Head of caudate nucleus (tissue), 42 donors: ENCODE measurements around the gene FAM163A.

Experiments
- DNase-seq, 42 donors: peaks; one replicate each; pipeline versions ENCODE4 v3.0.0 to v3.0.0-alpha.2; 2020 to 2021; ENCODE audit warnings: mixed read lengths in 7 of 42
- intact Hi-C: fragments of 100-400 bp; cut with DNase I; formaldehyde crosslinking; loops from one replicate; pipeline ENCODE4 v1.15.0; 2022

FAM163A gene

DNA sequence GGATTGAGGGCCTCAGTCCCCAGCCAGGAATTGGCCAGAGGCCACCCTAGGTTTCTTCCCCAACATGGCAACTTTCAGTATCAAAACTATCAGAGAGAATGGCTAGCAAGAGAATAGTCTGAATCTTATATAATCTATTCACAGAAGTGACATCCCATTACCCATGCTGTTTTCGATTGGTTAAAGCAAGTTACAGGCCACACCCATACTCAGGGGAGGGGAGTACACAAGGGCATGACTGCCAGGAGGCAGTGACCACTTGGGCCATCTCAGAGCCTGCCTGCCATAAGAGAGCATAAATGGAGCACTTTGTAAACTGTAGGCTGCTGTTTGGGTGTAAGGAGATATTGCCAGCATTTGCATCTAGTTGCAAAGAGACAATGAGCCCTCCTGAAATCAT is 65.4 kb downstream of the FAM163A start:
- intact Hi-C loops = no loop called here
- DNase-seq = no peak

DNA sequence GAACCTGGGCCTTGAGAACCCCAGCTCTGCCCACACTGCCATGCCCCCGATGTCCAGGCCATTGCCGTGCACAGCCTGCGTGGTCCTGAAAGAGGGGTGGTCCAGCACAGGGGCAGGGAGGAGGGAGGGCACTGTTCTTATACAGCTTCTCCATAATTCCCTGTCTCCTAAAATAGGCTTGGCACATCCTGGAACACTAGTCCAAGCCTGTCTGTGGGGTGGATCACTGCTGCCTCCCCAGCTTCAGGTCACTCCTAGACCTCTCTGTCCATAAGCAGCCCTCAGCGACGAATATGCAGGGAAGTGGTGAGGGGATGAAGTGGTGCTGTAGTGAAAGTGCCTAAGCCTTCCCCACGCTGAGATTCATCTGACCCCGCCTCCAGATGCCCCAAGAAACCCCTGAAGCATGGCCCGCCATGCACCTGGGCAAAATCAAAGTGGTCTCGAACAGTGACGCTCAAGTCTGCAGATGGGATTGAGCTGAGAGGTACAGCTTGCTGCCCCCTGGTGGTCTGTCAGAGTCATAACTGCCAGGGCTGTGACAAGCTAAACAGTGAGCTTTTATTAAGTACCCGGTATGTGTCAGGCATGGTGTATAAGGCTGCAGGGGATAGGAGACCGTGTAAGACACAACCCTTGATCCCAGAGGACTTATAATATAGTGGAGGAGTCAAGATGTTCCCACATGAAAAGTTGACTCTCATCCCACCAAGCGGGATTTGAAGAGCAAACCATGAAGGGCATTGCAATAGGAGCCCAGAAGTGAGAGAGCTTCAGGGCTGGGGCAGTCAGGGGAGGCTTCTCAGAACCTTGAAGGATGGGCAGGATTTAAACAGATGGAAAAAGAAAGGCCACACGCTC is 66.6 kb downstream of the FAM163A start:
- peak; percentile 34 to 88 (median 74) for DNase-seq
- intact Hi-C loops = no loop called here

DNA sequence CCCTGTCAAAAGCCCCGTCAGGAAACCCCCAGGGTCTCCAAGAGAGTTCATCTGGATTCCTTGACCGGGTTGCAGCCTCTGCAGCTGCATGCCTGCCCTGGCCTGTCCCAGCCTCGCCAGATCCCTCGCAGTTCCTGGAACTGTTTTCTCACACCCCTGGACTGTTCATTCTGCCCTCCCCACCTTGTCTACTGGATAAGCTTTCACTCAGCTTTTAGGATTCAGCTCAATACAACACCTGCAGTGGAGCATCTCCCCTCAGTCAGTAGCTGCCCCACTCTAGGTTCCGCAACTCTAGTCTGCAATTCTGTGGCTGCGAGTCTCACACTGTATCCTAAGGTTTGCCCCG is 67.2 kb downstream of the FAM163A start:
- intact Hi-C loops = no loop called here
- DNase-seq = peak in 1 of 42 donors; percentile 3

DNA sequence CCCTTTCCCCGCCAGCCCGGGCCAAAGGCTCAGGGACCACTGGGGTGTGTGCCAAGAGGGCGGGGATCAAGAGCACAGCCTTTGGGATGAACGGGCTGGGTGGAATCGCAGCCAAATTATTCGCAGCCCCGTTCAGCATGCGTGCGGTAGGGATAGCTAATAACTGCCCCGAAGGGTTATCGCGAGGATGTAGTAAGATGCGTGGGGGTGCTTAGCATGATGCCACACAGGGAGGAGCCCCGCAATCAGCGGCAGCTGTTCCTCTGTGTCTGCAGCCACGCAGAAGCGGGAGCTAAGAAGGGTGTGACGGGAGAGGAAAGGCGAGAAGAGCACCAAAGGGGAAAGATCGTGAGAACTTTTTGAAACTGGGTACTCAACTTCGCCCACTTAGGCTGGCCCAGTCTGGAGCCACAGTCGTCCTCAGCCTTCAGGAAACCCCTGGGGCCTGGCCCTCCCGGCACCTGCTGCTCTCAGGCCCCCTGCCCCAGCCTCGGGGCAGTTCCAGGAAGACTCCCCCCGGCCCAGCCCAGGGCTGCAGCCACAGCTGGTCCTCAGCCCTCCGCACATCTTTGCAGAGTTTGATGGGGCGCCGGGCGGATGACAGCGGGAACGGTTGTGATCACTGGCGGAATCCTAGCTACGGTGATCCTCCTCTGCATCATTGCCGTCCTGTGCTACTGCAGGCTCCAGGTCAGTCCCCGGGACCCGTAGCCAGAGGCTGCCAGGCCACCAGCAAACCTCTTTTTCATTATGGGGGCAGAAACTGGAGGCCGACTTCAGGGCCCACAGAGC is 69.6 kb downstream of the FAM163A start:
- DNase-seq = no peak
- intact Hi-C loops = no loop called here

DNA sequence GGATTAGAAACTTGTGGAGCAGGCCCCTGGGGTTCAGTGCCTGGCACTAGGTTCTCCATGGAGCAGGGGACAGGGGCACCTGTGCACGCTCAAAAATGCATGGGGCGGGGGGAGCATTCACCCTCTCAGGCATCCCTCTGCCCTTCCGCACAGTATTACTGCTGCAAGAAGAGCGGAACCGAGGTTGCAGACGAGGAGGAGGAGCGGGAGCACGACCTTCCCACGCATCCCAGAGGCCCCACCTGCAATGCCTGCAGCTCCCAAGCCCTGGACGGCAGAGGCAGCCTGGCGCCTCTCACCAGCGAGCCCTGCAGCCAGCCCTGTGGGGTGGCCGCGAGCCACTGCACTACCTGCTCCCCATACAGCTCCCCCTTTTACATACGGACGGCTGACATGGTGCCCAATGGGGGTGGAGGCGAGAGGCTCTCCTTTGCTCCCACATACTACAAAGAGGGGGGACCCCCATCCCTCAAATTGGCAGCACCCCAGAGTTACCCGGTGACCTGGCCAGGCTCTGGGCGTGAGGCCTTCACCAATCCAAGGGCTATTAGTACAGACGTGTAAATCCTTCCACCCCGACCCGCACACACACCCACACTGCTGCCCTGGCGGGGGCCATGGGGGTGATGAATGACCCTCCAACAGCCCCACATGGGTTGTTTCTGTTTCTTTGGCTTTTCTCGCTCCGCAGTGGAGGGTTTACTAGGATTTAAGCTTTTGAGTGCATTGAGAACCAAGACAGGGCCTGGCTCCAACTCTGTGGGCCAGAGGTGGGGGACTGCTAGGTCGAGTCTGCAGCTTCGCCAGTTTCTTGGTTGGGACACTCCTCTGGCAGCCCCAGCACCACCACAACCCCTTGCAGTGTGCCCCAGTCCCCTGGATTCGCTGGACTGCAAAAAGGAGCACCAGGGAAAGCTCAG is 70.8 kb downstream of the FAM163A start:
- intact Hi-C loops = loop anchor here (2.0 kb wide), 1 partner anchor 107 kb away; no protein-coding TSS in a partner anchor
- DNase-seq = peak in 1 of 42 donors; percentile 14

- intact Hi-C loops = loop anchor here (2.0 kb wide), 1 partner anchor 108 kb away; no protein-coding TSS in a partner anchor
- DNase-seq = peak in 2 of 42 donors; percentile 53 to 65
Observed at GRCh38 chr1:179814546-179814838, 71.4 kb downstream of the FAM163A start.

DNA sequence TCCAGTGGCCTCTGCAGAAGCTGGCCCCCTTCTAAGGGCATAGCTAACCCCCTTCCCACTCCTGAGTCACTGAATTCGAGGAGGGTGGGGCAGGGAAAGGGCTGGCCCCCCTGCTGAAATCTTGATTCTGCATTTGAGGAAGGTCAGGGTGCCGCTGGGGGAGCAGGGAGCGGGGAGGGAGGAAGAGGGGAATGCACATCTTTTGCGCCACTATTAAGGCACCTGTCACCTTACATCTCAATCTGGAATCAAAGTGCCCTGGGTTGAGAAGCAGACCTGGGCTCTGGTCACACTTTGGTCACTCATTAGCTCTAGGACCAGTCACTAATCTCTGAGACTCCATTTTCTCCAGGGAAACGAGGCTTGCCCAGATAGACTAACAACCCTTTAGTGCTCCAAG is 72.5 kb downstream of the FAM163A start:
- intact Hi-C loops = loop anchor here (2.0 kb wide), 1 partner anchor 109 kb away; no protein-coding TSS in a partner anchor

GRCh38 chr1:179816196-179816960 is 73.3 kb downstream of the FAM163A start:
- peak in 3 of 42 donors; percentile 18 to 41 (median 24) for DNase-seq

More for the DNA sequence above, 72.5 kb downstream of the FAM163A start:
- DNase-seq = no peak

DNA sequence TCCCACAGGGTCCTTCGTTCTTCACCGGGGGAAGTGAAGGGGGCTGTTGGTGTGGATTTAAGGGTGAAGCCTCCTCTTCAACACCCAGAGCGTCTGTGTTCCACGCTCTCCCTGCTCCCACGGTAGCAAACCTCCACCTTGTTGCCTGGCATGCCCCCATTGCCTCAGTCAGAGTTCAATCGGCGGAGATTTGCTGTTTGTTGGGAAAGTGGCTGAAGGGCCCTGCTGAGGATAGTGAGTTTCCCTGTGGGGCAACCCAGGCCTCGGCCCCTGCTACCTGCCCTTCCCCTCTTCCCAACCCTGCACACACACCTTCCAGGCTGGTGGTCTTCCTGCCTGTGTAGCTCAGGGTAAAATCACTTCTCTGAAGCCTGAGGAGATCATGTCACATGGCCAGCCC is 74.0 kb downstream of the FAM163A start:
- DNase-seq = peak in 2 of 42 donors; percentile 7 to 37
- intact Hi-C loops = no loop called here

More at GRCh38 chr1:179816196-179816960, 73.3 kb downstream of the FAM163A start:
- intact Hi-C loops = no loop called here

- DNase-seq = peak in 2 of 42 donors; percentile 14 to 34
- intact Hi-C loops = no loop called here
Observed at GRCh38 chr1:179817789-179818188, 74.7 kb downstream of the FAM163A start.

- DNase-seq = peak in 1 of 42 donors; percentile 32
- intact Hi-C loops = no loop called here
Observed at GRCh38 chr1:179818260-179818659, 75.2 kb downstream of the FAM163A start.

- peak in 3 of 42 donors; percentile 1 to 29 (median 10) for DNase-seq
- intact Hi-C loops = no loop called here
Observed at GRCh38 chr1:179818743-179819173, 75.7 kb downstream of the FAM163A start.

DNA sequence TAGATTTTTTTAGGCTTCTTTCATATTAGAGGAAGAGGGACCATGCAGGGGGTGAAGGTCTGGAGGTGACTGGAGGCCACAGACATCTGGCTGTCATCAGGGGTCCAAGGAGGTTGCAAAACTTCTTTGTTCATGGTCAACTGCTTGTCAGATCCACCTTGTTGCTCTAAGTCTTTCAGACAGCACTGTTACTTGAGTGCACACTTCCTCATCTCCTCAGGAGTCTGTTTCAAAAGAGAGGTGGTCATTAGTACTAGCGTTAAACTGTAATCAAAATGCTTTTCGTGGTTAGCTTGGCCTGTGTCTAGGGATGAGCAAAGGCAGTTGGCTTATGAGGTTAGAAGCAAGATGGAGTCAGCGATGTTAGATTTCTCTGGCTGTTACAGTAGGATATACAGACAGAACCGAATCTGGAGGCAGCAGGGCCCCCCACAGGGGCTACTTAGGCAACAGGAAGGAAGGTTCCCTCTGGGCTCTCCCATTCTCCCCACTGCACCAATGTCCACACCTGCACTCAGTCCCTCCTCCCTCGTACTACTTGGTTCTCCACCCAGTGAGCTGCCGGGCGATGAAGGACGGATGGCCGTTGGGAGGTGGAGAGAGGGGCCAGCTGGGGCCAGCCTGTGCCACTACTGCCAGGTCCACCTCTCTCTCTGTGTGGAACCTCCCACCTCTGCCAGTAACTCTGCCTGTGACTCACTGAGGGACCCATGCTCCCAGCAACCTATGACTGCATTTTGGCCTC is 77.3 kb downstream of the FAM163A start:
- peak in 3 of 42 donors; percentile 7 to 18 (median 7) for DNase-seq
- intact Hi-C loops = no loop called here

DNA sequence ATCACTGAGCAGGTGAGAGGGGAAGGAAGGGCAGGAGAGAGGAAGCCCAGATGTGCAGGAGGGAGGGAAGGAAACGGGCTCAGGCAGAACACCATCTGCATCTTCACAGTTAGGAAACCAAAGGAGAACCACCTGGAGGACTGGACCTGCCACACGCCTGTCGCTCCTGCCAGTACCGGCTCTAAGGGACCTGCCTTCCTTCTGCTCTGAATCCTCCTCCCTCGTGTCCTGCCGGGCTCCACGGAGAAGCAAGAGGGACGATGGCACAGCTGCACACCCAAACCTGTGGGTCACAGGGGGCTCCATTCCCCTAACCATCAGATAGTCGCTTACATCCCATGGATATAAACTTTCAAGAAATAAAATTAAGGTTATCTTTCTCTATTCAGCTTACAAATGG is 78.4 kb downstream of the FAM163A start:
- peak in 2 of 42 donors; percentile 18 for DNase-seq
- intact Hi-C loops = no loop called here

DNA sequence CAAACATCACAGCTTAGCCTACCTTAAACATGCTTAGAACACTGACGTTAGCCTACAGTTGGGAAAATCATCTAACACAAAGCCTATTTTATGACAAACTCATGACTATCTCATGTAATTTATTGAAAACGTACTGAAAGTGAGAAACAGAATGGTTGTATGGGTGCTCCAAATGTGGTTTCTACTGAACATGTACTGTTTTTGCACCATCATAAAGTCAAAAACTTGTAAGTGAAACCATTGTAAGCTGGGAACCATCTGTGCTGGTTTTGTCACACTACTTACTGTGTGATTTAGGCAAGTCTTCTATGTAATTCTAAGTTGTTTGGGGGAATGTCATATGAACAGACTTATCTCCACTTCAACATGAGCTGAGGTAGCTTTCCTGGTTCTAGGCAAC is 79.0 kb downstream of the FAM163A start:
- intact Hi-C loops = no loop called here
- DNase-seq = no peak

GRCh38 chr1:179823693-179824092 is 80.6 kb downstream of the FAM163A start:
- peak in 3 of 42 donors; percentile 1 to 13 (median 2) for DNase-seq

GRCh38 chr1:179824265-179824664 is 81.2 kb downstream of the FAM163A start:
- intact Hi-C loops = no loop called here
- DNase-seq = peak in 3 of 42 donors; percentile 5 to 34 (median 12)

More at GRCh38 chr1:179823693-179824092, 80.6 kb downstream of the FAM163A start:
- intact Hi-C loops = no loop called here
